ENCODE data around the gene CACNA1A.

DNA sequence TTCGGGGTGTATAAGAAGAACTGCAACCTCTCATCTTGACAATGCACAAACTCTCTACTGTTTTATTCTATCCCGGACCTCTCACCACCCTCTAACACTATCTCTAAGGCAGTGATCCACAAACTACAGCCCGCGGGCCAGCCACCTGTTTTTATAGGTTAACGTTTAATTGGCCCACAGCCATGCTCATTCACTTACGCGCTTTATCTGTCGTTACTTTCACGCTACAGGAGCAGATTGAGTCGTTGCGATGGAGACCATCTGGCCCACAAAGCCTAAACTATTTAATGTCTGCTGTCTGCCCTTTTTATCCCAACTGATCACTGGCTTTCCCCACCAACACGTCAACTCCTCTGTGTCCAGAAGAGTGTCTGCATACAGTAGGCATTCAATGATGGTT, 158.9 kb downstream of the CACNA1A start:
- TF ChIP-seq, protein P1, sequence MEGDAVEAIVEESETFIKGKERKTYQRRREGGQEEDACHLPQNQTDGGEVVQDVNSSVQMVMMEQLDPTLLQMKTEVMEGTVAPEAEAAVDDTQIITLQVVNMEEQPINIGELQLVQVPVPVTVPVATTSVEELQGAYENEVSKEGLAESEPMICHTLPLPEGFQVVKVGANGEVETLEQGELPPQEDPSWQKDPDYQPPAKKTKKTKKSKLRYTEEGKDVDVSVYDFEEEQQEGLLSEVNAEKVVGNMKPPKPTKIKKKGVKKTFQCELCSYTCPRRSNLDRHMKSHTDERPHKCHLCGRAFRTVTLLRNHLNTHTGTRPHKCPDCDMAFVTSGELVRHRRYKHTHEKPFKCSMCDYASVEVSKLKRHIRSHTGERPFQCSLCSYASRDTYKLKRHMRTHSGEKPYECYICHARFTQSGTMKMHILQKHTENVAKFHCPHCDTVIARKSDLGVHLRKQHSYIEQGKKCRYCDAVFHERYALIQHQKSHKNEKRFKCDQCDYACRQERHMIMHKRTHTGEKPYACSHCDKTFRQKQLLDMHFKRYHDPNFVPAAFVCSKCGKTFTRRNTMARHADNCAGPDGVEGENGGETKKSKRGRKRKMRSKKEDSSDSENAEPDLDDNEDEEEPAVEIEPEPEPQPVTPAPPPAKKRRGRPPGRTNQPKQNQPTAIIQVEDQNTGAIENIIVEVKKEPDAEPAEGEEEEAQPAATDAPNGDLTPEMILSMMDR (IDR thresholded peaks at IDR 0.05), result no peak
- TF ChIP-seq POLR2A (IDR thresholded peaks at IDR 0.05), result no peak

All from esophagus squamous epithelium (tissue), 4 donors.